Activated CD8-positive, alpha-beta memory T cell treated with anti-CD3 and anti-CD28 coated beads, Interleukin-2, amount 50 U/mL, for 4 hours (primary cell): ENCODE results near the gene RPL31.

Experiments used
- DNase-seq: peaks from one replicate; pipeline ENCODE4 v3.0.0-alpha.2; 2020

The RPL31 gene

DNA sequence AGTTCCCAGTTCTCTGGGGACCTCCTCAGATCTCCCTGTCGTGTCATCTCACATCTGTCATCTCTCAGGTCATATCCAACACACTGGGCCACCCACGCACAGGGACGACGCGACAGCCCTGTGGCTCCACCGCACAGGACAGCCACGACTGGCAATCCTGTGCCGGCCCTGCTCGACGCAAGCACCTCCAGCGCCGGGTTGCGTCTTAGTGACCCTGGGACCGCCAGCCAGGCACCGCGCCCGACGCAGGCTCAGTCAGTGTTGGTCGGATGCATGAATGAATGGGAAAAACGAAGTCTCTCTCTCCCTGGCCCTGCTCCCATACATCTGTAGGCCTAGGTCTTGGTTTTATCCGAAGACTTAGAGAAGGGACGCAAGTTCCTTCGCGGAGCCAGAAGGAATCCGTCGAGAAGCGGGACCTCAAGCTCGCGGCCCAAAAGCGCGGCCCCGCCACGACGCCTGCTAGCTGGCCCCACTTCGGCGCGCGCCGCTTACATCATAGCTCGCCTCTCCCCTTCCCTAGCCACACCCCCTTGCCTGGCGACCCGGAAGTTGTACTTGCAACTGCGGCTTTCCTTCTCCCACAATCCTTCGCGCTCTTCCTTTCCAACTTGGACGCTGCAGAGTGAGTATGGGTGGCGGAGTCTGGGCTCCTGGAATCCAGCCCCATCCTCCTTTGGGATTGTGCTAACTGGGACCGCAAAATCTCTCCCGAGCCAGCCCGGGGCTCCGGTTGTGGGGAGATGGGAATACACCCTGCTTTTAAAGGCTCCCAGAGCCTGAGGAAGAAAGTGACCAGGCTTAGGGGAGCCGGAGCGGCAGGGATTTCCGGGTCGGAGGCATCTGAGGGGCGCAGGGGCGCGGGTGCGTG lies at the start of gene RPL31:
TSS of gene RPL31 (plus strand) at position 599 of the 871 bp plus-strand sequence. CDS start 413 bp downstream, outside the sequence.
- DNase-seq = peak; percentile 96

- DNase-seq = no peak
These were observed 49.6 kb upstream of the RPL31 start for GRCh38 chr2:100952512-100952911.

DNA sequence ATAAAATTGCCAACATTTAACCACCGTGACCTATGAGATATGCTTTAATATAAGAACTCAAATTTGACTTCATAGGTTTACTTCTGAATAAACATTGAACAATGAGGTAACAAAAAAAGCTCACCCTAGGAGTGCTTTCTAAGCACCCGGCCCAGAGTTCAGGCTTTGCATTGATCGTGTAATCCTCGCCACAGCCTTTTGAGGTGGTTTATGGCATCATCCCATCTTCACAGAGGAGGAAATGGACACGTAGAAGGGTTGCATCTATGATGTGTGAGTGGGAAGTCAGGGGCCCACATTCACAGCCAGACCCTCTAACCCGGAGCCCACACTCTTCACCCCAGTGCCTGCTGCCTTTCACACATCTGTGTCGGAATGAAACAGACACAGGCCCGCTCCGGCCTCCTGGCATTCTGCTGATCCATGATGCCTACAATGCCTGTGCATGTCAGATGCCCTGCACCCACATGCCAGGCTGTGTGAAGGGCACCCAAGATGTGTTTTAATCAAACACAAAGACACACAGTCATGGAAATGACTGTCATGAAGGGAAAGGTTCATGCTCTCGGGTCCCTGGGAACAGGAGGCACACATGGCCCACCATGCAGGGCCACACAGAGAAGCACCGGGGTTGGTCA lies 48.6 kb upstream of the RPL31 start:
- no peak for DNase-seq

DNA sequence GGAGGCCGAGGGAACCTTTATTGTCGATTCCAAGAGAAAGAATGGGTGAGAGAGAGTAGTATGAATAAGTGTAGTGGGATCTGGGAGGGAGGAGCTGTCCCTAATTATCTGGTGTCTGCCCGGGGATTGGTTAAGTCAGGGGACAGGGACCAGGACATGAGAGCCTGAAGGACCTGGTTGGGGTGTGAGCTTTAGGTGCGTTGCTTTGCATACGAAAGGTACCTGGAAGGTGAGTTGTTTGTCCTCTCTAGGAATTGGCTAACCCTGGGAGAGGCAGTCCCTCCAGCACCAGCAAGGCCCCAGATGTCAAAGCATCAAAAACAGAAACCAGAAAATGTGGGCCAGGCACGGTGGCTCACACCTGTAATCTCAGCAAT lies 48.1 kb upstream of the RPL31 start:
- no peak for DNase-seq

GRCh38 chr2:100955226-100955625 lies 46.9 kb upstream of the RPL31 start:
- no peak for DNase-seq

DNA sequence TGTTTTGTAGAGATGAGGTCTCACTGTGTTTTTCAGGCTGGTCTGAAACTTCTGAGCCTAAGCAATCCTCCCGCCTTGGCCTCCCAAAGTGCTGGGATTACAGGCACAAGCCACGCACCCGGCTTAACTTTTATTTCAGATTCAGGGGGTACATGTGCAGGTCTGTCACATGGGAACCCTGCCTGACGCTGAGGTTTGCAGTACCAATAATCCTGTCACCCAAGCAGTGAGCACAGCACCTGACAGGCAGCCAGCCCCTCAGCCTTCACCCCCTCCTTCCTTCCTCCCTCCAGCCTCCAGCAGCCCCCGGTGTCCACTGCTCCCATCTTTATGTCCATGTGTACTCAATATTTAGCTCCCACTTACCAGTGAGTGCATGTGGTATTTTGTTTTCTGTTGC lies 46.0 kb upstream of the RPL31 start:
- no peak for DNase-seq

GRCh38 chr2:100957996-100958653 lies 44.0 kb upstream of the RPL31 start:
- no peak for DNase-seq

DNA sequence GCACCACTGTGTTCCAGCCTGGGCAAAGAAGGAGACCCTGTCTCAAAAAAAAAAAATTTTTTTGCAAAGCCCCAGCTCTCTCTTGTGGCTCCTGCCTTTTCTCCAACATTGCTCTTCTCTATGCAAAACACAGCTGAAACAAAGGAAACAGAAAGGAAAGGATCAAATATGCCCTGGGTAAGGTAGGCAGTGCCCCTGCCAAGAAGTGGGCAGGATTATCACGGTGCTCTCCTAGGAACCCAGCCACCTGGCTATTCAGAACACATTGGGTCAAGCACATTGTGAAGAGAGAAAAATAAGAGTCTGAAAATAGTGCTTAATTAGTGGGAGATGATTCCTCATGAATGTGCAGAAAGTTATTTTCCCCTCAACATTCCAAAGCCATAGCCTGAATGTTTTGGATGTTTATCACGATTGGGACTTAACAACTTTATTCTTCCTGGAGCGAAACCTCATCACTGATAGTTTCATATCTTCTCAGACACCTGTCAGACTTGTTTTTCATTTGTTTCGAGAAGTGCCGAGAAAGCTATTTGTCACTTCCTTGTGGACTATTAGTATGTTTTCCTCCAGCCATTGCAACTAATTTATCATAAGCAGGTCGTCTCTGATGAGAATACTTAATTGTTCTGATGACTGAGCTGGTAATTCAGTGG lies 42.7 kb upstream of the RPL31 start:
- DNase-seq = no peak

DNA sequence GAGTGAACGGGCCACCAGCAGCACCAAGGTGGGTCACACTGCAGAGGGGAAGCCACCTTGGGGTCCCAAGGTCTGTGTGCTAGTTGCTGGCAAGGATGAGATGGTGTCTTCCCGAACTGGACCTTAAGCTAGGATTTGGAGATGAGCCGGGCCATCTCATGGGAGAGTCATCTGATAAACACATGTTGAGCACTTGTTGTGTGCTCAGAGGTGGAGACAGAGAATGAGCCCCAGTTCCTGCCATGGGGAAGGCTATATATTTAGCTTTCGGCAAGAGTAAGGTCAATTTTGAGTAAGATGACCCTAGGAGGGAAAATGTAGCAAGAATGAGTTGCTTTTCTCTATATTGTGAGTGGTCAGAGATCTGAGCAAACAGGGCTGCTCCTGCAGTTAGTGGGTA lies 41.4 kb upstream of the RPL31 start:
- no peak for DNase-seq

- no peak for DNase-seq
These were observed 39.6 kb upstream of the RPL31 start for GRCh38 chr2:100962366-100963025.

DNA sequence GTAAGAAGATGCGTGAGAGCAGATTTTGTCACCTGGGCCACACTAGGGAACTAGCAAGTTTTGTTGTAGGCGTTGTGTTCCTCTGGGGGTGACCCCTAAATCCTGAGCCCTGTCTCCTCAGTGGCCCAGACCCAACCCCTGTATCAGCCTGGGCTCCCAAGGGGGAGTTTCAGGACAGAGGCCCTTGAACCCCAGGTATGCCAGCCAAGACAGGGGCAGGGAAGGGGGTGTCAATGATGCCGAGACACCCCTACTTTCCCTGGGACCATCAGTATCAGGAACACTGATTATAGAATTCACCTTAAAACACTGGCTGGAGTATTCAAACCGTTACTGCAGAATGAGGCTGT lies 39.1 kb upstream of the RPL31 start:
- no peak for DNase-seq

DNA sequence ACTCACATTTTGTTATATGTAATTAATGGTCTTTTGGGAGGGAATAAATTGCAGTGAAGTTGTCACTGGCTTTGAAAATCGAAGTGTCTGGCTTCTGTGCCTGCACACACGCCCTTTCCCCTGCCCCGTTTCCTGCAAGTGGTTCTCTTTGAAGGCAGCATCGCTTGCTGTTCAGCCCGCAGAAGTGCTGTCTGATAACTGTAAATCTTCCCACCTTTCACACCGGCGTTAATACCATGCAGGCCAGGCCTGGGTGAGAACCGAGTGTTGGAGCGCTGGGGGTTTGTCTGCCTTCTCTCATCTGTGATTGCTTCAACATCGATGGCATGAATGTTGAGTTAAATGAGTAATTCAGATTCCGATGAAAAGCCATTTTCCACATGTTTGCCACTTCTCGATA lies 37.9 kb upstream of the RPL31 start:
- DNase-seq = no peak

- no peak for DNase-seq
These were observed 37.4 kb upstream of the RPL31 start for GRCh38 chr2:100964681-100965169.

DNA sequence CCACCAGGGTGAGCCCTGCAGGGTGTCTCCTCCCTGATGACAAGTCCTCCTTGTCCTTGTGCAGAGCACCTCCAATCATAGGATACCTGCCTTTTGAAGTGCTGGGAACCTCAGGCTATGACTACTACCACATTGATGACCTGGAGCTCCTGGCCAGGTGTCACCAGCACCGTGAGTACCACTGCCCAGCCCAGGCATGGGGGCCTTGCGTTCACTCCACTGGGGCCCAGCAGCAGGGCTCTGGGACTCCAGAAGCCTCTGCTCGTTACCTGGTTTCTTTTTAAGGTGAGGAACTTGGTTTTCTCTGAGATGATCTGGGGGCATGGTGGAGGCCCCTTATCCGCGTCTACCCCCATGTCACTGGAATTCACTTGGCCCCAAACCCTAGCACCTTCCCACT lies 36.5 kb upstream of the RPL31 start:
- no peak for DNase-seq

GRCh38 chr2:100967716-100968115 lies 34.4 kb upstream of the RPL31 start:
- no peak for DNase-seq

DNA sequence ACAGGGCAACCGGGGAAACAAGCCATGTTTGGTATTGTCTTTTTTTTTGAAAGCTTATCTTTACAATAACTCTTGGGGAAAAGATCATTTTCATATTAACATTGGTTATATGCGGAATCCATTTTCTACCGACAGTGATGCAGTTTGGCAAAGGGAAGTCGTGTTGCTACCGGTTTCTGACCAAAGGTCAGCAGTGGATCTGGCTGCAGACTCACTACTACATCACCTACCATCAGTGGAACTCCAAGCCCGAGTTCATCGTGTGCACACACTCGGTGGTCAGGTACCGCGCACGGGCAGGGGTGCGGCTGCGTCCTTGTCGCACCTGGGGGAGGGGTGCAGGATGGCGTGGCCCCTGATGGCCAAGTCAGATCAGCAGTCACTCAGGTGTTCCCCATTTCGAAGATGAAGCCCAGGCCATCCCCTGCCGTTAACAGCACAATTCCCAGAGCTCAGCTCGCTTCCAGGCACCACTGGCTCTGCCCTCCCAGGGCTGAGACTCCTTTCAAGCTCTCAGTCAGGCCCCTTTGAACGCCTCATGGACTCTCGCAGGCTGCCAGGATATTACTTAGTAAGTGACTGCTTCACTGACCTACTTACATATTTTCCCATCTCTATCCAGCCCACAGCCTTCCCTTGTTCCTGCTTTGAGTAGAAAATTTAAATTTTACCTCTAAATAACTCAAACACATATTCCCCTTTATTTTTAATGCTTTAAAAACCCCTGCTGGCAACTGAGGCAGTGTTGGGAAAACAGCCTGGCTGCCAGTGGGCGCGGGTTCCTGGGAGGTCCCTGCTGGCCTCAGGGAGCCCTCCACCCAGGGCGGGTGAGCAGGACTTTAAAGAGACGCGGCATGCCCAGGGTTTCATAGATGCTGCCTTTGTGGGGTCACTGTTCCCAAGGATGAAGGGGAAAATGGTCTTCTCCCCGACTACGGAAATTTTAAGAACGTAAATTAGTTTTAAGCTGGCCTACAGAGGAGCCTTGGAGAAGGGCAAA lies 33.6 kb upstream of the RPL31 start:
- DNase-seq = no peak

DNA sequence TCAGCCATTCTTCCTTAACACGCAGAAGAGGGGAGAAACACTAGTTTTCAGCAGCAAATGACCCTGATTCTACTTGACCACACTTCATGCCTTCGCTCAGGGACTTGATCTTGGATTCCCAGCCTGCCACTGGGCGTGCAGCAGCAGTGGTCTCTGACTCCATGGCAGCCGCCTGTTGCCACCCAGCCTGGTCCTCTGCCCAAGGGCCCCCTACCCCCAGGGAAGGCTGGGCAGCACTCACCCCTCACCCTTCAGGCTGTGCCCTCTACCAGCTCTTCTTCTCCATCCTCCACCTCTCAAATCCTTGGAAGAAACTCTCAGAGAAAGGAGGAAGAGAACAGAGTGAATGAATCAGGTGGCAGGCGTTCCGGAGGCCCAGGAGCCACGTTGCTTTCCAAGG lies 32.1 kb upstream of the RPL31 start:
- DNase-seq = no peak

GRCh38 chr2:100971221-100971620 lies 30.9 kb upstream of the RPL31 start:
- DNase-seq = no peak

DNA sequence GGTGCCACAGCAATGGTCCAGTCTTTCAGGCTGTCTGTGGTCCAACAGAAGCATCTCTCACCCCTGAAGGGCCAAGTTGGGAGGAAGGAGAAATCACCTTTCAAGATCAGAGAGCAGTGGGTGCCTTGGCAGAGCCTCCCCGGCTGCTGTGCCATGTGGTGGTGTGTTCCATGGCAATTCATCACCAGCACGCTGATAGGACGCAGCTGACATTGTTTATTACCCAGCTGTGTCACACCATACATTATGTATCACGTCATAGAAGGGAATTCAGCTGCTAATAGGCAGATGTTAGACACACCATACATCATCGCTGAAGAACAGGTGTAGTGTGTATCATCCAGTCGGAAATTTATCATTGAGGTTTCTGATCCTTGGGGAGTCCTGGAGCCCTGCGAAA lies 29.6 kb upstream of the RPL31 start:
- no peak for DNase-seq

GRCh38 chr2:100974712-100975520 lies 27.2 kb upstream of the RPL31 start:
- no peak for DNase-seq

DNA sequence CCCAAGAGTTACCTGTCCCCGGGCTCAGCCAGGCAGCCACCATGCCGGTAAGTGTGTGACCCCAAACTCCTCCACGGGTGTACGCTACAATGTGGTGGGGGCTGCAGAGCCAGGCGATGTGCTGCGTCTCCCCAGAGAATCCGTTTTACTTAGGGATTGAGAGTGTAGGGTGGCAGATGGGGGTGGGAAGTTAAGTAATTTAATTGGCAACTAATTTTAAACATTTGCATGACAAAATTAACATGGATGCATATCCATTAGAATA lies 26.6 kb upstream of the RPL31 start:
- no peak for DNase-seq
